Mammary microvascular endothelial cell (primary cell): Measurements from ENCODE around the gene SCARB2. TPM values are rescaled to one million over a fixed set of nuclear protein-coding genes. Genes with fewer than 3 reads are reported as not detected.

ENCODE experiments used
- total RNA-seq: library from RNA; depleted of rRNA; stranded (reverse); fragments of >200 nt; gene quantifications from 2 replicates; pipeline ENCODE4 v1.2.3, GENCODE V29; 2015

Gene SCARB2
- total RNA-seq: 95.2 and 102 TPM in 2 replicates

GRCh38 chr4:76213415-76214176 is at the start of gene SCARB2:
Gene SCARB2, minus strand, starts transcription at chr4:76213824. Its CDS starts 281 bp downstream, at chr4:76213543.

GRCh38 chr4:76251441-76252270 is 38.0 kb upstream of the SCARB2 start, which contains the start of gene FAM47E:
Gene FAM47E, plus strand, starts transcription at chr4:76251721. Its CDS starts 26 bp downstream, at chr4:76251747.

DNA sequence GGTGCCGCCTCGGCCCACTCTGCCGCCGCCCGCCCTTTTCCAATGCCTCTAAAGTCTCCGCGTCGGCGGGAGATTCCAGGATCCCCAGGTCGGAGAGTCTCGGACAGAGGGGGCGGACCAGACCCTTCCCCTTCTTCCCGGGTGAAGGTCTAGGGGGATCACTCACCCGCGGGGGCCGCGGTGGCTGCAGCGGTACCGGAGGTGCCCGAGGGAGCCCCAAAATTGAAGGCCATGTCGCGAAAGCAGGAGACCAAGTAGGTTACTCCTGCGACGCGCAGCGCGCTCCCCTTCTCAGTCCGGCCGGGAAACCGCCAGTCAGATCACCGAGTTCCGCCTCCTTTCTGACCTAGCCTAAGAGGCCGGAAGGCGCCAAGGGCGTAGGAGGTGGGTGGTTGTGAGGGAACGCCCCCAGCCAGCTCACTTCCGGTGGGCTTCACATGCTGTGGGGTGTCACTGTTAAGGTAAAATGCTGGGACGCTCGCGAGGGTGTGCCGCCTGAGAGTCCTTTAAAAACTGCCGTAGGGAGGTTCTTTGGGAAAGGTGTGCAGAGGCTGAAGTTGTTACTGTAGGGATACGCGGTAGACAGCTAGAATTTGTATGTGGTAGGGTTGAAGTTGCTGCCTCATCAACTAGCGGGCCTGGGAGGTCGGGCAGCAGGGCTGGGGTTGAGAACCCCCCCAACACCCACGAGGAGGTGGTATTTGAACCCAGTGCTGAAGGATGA is 65.3 kb downstream of the SCARB2 start, which contains the start of gene NUP54:
NUP54 (minus strand) TSS at position 256 of the 724 bp plus-strand sequence; CDS start at position 233, 23 bp downstream.

Other genes with a start within 250 kb of the SCARB2 start
- 29.4 and 37.2 TPM in 2 replicates for gene SDAD1, start 222.9 kb downstream of the SCARB2 start, total RNA-seq
- gene CXCL9, start 206.3 kb downstream of the SCARB2 start, total RNA-seq: not detected in 2 replicates
- gene CXCL10, start 190.3 kb downstream of the SCARB2 start, total RNA-seq: 1.5 and 3.6 TPM in 2 replicates
- gene CXCL11, start 177.8 kb downstream of the SCARB2 start, total RNA-seq: 4.4 and 4.7 TPM in 2 replicates
- gene ART3, start 139.1 kb downstream of the SCARB2 start, total RNA-seq: 0.07 TPM in 1 of 2 replicates, not detected in the other
- gene NUP54, start 65.4 kb downstream of the SCARB2 start, total RNA-seq: 40.4 and 43.9 TPM in 2 replicates
- not detected in 2 replicates for gene FAM47E, start 37.9 kb upstream of the SCARB2 start, total RNA-seq
- 1.7 and 3.5 TPM in 2 replicates for gene STBD1, start 92.9 kb upstream of the SCARB2 start, total RNA-seq
- gene CCDC158, start 207.3 kb upstream of the SCARB2 start, total RNA-seq: not detected in 2 replicates
- gene SHROOM3, start 221.4 kb upstream of the SCARB2 start, total RNA-seq: 0.87 and 1.0 TPM in 2 replicates